Measurements from ENCODE around the gene ILF3. TPM values are rescaled to one million over a fixed set of nuclear protein-coding genes. Genes with fewer than 3 reads are reported as not detected.
A peak's percentile ranks its signal among the peaks of the same experiment; 100 is the strongest.
"Not testable (repeated sequence)": the region's sequence is repeated elsewhere in the genome, so short reads cannot be mapped to it uniquely, and the experiment has no call there.

ILF3 gene
- total RNA-seq, 1 experiment from 2014 or later, result 267 TPM

DNA sequence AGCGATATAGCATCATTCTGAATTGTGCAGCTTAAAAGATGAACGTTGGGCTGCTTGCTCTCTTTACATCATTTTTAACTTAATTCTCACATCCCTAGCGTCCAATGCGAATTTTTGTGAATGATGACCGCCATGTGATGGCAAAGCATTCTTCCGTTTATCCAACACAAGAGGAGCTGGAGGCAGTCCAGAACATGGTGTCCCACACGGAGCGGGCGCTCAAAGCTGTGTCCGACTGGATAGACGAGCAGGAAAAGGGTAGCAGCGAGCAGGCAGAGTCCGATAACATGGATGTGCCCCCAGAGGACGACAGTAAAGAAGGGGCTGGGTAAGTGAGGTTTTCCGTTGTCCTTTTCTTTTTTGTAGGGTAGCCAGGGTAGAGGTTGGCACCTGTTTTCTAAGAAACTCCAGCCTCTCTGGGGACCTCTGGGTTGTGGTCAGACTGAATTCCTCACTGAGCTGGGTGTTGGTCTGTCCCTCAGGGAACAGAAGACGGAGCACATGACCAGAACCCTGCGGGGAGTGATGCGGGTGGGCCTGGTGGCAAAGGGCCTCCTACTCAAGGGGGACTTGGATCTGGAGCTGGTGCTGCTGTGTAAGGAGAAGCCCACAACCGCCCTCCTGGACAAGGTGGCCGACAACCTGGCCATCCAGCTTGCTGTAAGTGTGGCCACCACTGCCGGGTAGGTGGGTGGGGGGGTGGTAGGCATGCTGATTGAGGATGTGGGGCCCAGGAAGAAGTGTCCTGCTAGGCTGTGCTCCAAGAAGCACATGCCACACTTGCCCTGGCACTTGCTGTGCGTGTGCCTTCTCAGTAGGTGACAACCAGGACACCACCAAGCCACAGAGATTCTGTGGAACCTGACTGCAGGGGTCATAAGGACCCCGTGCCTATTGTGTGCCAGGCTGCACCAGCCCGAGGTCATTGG lies 17.0 kb downstream of the ILF3 start:
- Mint-ChIP-seq H3K9me3 (ENCODE audit: low read depth, unreplicated experiment) (no peaks in the 10 kb centered on the region), H3K36me3 (ENCODE audit: insufficient read depth, unreplicated experiment) (peaks cover 48% of the 10 kb centered on the region), H3K4me3 (ENCODE audit: low read depth, unreplicated experiment) (no peak overlapping the region), H3K27me3 (ENCODE audit: unreplicated experiment) (no peaks in the 10 kb centered on the region), H3K27ac (ENCODE audit: unreplicated experiment) (no peak overlapping the region), H3K4me1 (ENCODE audit: low read depth, unreplicated experiment) (no peaks in the 10 kb centered on the region)
- DNase-seq, result no peak
- CTCF ChIA-PET, result no interaction called here
- TF ChIP-seq, protein P1, sequence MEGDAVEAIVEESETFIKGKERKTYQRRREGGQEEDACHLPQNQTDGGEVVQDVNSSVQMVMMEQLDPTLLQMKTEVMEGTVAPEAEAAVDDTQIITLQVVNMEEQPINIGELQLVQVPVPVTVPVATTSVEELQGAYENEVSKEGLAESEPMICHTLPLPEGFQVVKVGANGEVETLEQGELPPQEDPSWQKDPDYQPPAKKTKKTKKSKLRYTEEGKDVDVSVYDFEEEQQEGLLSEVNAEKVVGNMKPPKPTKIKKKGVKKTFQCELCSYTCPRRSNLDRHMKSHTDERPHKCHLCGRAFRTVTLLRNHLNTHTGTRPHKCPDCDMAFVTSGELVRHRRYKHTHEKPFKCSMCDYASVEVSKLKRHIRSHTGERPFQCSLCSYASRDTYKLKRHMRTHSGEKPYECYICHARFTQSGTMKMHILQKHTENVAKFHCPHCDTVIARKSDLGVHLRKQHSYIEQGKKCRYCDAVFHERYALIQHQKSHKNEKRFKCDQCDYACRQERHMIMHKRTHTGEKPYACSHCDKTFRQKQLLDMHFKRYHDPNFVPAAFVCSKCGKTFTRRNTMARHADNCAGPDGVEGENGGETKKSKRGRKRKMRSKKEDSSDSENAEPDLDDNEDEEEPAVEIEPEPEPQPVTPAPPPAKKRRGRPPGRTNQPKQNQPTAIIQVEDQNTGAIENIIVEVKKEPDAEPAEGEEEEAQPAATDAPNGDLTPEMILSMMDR (IDR thresholded peaks at IDR 0.05; ENCODE audit: unreplicated experiment), result no peak
- intact Hi-C loops (cut with micrococcal nuclease; ENCODE audit: unreplicated experiment), result no loop called here
- BruUV-seq (replicated peaks), result TSS peak; percentile 19

DNA sequence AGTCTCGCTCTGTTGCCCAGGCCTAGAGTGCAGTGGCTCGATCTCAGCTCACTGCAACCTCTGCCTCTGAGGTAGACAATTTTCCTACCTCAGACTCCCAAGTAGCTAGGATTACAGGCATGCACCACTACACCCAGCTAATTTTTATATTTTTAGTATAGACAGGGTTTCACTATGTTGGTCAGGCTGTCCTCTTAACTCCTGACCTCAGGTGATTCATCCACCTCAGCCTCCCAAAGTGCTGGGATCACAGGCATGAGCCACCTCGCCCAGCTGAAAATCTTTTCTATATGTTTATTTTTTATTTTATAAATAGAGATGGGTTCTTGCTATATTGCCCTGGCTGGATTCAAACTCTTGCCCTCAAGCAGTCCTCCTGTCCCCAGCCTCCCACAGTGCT lies 17.8 kb downstream of the ILF3 start:
- H3K9me3 Mint-ChIP-seq (ENCODE audit: low read depth, unreplicated experiment); CTCF ChIA-PET; H3K27ac Mint-ChIP-seq (ENCODE audit: unreplicated experiment); intact Hi-C loops (cut with micrococcal nuclease; ENCODE audit: unreplicated experiment); BruUV-seq (replicated peaks); DNase-seq; H3K27me3 Mint-ChIP-seq (ENCODE audit: unreplicated experiment); H3K4me3 Mint-ChIP-seq (ENCODE audit: low read depth, unreplicated experiment); H3K4me1 Mint-ChIP-seq (ENCODE audit: low read depth, unreplicated experiment): not testable (repeated sequence)
- H3K36me3 Mint-ChIP-seq (ENCODE audit: insufficient read depth, unreplicated experiment), result peaks cover 54% of the 10 kb centered on the region

DNA sequence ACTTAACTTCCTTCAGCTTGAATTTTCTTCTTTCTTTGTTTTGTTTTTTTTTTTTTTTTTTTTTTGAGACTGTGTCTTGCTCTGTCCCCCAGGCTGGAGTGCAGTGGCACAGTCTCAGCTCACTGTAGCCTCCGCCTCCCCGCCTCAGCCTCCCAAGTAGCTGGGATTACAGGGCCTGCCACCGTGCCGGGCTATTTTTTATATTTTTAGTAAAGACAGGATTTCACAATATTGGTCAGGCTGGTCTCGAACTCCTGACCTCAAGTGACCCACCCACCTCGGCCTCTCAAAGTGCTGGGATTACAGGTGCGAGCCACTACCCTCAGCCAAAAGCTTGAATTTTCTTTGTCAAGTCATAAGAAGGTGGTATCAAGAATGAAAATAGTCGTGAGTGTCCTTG lies 21.1 kb downstream of the ILF3 start:
- DNase-seq; H3K27ac Mint-ChIP-seq (ENCODE audit: unreplicated experiment); H3K4me3 Mint-ChIP-seq (ENCODE audit: low read depth, unreplicated experiment); H3K27me3 Mint-ChIP-seq (ENCODE audit: unreplicated experiment); BruUV-seq (replicated peaks); intact Hi-C loops (cut with micrococcal nuclease; ENCODE audit: unreplicated experiment); H3K4me1 Mint-ChIP-seq (ENCODE audit: low read depth, unreplicated experiment); H3K9me3 Mint-ChIP-seq (ENCODE audit: low read depth, unreplicated experiment): not testable (repeated sequence)
- CTCF ChIA-PET, result interaction anchor here (0.6 kb wide), 1 partner anchor 751 kb away, joined by 4 read pairs; no protein-coding TSS in a partner anchor
- peaks cover 59% of the 10 kb centered on the region for H3K36me3 Mint-ChIP-seq (ENCODE audit: insufficient read depth, unreplicated experiment)

DNA sequence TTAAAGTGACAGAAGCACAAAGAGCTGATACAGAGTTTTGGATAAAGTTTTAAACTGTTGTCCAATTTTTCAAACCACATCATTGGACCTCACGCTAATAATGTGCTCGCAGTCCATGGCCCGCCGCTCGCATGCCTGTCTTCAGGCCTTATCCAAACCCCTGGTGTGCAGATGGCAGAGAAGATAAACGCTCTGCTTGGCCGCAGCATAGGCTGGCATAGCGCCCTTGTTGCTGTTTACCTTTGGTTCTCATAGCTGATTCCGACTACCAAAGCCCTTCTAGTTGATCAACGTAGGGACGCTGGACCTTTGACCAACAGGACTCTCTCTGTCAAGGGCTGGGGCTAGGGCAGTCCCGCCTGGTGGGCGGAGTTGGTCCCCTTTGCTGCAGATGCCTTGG lies 23.6 kb downstream of the ILF3 start:
- peaks cover 66% of the 10 kb centered on the region for H3K36me3 Mint-ChIP-seq (ENCODE audit: insufficient read depth, unreplicated experiment)
- no peaks in the 10 kb centered on the region for H3K27me3 Mint-ChIP-seq (ENCODE audit: unreplicated experiment)

DNA sequence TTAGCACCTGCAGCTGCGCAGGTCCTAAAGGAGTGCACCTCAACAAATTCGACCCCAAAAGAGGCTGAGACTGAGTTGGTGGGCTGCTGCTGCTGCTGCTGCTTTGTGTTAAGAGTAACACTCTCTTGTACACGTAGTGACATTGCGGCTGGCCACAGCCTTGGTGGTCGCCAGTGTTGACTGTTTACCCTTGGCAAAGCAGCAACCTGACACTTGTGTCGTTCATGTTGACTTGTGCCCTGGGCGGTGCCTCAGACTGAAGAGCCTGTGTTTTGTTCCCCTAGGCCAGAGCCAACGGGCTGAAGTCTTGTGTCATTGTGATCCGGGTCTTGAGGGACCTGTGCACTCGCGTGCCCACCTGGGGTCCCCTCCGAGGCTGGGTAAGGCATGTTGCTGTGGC lies 24.7 kb downstream of the ILF3 start:
- no TSS peak for BruUV-seq (replicated peaks)
- no peaks in the 10 kb centered on the region for H3K9me3 Mint-ChIP-seq (ENCODE audit: low read depth, unreplicated experiment)
- no peak overlapping the region for H3K27ac Mint-ChIP-seq (ENCODE audit: unreplicated experiment)
- peaks cover 66% of the 10 kb centered on the region for H3K36me3 Mint-ChIP-seq (ENCODE audit: insufficient read depth, unreplicated experiment)
- TF ChIP-seq, protein P1 (IDR thresholded peaks at IDR 0.05; ENCODE audit: unreplicated experiment), result no peak
- no peaks in the 10 kb centered on the region for H3K4me1 Mint-ChIP-seq (ENCODE audit: low read depth, unreplicated experiment)
- CTCF ChIA-PET, result interaction anchor here (1.2 kb wide), 1 partner anchor 31 kb away, joined by 3 read pairs; no protein-coding TSS in a partner anchor
- H3K4me3 Mint-ChIP-seq (ENCODE audit: low read depth, unreplicated experiment), result no peak overlapping the region
- no peaks in the 10 kb centered on the region for H3K27me3 Mint-ChIP-seq (ENCODE audit: unreplicated experiment)
- DNase-seq, result no peak
- intact Hi-C loops (cut with micrococcal nuclease; ENCODE audit: unreplicated experiment), result no loop called here

More for the DNA sequence above, 23.6 kb downstream of the ILF3 start:
- Mint-ChIP-seq H3K4me1 (ENCODE audit: low read depth, unreplicated experiment) (no peaks in the 10 kb centered on the region), H3K27ac (ENCODE audit: unreplicated experiment) (no peak overlapping the region), H3K9me3 (ENCODE audit: low read depth, unreplicated experiment) (no peaks in the 10 kb centered on the region), H3K4me3 (ENCODE audit: low read depth, unreplicated experiment) (no peak overlapping the region)
- CTCF ChIA-PET, result interaction anchor here (0.6 kb wide), 1 partner anchor 192 kb away, joined by 4 read pairs; no protein-coding TSS in a partner anchor
- TF ChIP-seq, protein P1 (IDR thresholded peaks at IDR 0.05; ENCODE audit: unreplicated experiment), result no peak
- DNase-seq, result no peak
- intact Hi-C loops (cut with micrococcal nuclease; ENCODE audit: unreplicated experiment), result no loop called here
- BruUV-seq (replicated peaks), result no TSS peak

All from Calu3 (cell line).